ENCODE results near the gene FASN. TPM values are rescaled to one million over a fixed set of nuclear protein-coding genes. Genes with fewer than 3 reads are reported as not detected.
A peak's percentile ranks its signal among the peaks of the same experiment; 100 is the strongest.

FASN gene
- total RNA-seq, 8 experiments from 2014 or later, result 32.4 to 333 (median 89.0) TPM

DNA sequence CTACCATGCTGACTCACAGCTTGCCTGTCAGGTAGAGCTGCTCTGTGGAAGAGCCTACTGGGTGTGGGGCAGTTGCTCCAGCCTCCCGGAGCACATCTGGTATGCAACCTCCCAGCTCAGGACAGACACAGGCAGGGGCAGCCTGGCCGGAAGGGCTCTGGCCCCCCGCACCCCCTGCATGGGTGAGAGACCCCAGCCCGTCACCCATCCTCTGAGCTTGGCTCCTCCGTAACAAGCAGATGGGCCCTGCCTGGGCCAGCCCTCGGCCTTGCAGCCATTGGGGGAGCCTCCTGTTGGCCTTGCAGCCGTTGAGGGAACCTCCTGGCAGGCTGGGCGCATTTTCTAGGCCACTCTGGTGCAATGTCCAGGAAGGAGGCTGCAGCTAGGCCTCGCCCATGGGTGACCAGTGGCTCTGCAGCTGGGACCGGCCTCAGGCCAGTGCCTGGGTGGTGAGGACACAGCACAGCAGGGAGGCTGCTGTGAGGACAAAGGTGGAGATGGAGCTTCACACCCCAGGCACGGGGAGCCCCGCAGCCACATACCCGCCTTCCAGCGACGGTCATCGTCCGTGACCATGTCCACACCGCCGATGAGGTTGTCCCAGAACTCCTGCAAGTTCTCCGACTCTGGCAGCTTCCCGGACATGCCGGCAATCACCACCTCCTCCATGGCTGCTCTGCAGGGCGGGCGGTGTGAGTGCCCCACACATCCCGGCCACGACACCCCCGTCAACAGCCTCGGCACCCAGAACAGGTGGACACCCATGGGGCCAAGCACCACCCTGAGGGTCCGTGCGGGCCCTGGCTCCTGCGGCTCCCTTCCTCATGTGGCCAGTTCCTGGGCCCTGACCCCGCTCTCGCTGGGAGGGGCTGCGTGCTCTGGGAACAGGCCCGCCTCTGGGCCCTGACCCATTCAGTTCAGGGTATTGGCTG lies 2.0 kb downstream of the FASN start:
- ATAC-seq (replicated peaks in 6 of 8), result no peak
- Histone ChIP-seq H3K4me1 (replicated peaks in 1 of 2) (peaks cover 20 to 26% of the 10 kb centered on the region in 2 donors), H3K27ac (peak overlapping the region; percentile 95 to 97), H3K4me3 (peak overlapping the region; percentile 53 to 92 (median 75))
- in situ Hi-C loops (cut with MboI; ENCODE audit: low pct_unique_long_range_greater_than_20kb in 2 of 9, low sequenced_read_pairs in 9 of 9, unreplicated experiment in 9 of 9), result no loop called here
- 60 to 93% methylated on average over 1 to 3 of the region's 35 CpGs; no CpG with 5 or more reads in 8 of the 10 experiments for WGBS, 10 experiments

DNA sequence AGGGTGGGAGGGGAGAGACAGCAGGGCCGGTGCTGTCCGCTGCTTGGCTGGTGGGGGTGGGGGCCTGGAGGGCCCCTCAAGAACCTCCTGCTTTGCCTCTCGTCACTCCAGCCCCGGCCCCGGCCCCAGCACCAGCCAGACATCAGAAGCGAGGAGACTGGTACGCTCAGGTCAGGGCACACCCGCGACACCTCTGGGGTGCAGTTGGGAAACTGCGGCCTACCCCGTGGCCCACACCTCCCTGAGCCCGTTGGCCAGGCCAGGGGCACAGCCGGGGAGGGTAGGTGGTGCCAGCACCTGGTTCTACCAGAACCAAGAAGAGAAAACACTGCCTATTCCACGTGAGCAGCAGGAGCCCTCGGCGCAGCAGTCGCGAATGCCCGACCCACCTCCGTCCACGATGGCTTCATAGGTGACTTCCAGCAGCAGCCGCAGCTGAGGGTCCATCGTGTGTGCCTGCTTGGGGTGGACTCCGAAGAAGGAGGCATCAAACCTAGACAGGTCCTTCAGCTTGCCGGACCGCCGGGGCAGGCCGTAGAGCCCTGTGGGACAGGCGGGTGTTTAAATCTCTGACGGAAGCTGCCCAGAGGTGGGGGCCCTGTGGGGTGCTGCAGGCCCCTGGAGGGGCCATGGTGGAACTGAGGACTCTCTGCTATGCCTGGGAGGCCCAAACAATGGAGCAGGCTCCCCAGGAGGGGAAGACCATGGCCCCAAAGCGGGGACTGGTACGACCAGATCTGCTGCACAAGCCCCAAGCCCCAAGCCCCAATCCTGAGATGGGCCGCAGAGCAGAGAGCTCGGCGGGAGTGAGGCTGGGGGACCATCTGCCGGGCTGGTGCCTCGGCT lies 2.9 kb downstream of the FASN start:
- in situ Hi-C loops (cut with MboI; ENCODE audit: low pct_unique_long_range_greater_than_20kb in 2 of 9, low sequenced_read_pairs in 9 of 9, unreplicated experiment in 9 of 9), result no loop called here
- Histone ChIP-seq H3K4me1 (replicated peaks in 1 of 2) (peaks cover 20 to 25% of the 10 kb centered on the region in 2 donors), H3K27ac (no peak overlapping the region), H3K4me3 (no peak overlapping the region)
- ATAC-seq (replicated peaks in 6 of 8), result no peak
- 50 to 80% (median 65%) methylated on average over 1 to 5 of the region's 37 CpGs; no CpG with 5 or more reads in 6 of the 10 experiments for WGBS, 10 experiments

- no peak for ATAC-seq (replicated peaks in 6 of 8)
- Histone ChIP-seq H3K4me3 (no peak overlapping the region), H3K4me1 (replicated peaks in 1 of 2) (peaks cover 10 to 14% of the 10 kb centered on the region in 2 donors), H3K27ac (no peak overlapping the region)
- 80 to 100% (median 100%) methylated on average over 1 to 8 of the region's 40 CpGs; no CpG with 5 or more reads in 4 of the 10 experiments for WGBS, 10 experiments
- in situ Hi-C loops (cut with MboI; ENCODE audit: low pct_unique_long_range_greater_than_20kb in 2 of 9, low sequenced_read_pairs in 9 of 9, unreplicated experiment in 9 of 9), result no loop called here
Observed at GRCh38 chr17:82092995-82093751, 4.9 kb downstream of the FASN start.

DNA sequence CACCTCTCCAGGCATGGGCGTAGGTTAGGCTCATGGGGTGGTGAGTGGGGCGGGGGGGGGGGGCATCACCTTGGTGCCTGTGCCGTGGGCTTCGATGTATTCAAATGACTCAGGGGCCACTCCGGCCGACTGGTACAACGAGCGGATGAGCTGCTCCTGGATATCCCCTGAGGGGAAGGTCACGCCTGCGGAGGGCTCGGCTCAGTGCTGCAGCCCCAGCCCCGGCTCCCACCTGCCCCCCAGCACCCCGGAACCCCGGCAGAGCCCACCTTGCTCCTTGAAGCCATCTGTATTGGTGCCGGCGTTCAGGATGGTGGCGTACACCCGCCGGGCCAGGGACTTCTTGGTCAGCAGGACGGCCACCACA lies 5.4 kb downstream of the FASN start:
- in situ Hi-C loops (cut with MboI; ENCODE audit: low pct_unique_long_range_greater_than_20kb in 2 of 9, low sequenced_read_pairs in 9 of 9, unreplicated experiment in 9 of 9), result no loop called here
- WGBS, 10 experiments, result no CpG with 5 or more reads among the region's 20 CpGs
- Histone ChIP-seq H3K4me3 (no peak overlapping the region), H3K4me1 (replicated peaks in 1 of 2) (peaks cover 10 to 14% of the 10 kb centered on the region in 2 donors), H3K27ac (no peak overlapping the region)
- ATAC-seq (replicated peaks in 6 of 8), result no peak

- no peak overlapping the region for H3K27ac ChIP-seq
- H3K4me3 ChIP-seq, result no peak overlapping the region
- in situ Hi-C loops (cut with MboI; ENCODE audit: low pct_unique_long_range_greater_than_20kb in 2 of 9, low sequenced_read_pairs in 9 of 9, unreplicated experiment in 9 of 9), result no loop called here
- H3K4me1 ChIP-seq (replicated peaks in 1 of 2), result peaks cover 10 to 14% of the 10 kb centered on the region in 2 donors
- ATAC-seq (replicated peaks in 6 of 8), result no peak
- 90% methylated on average over 8 of the region's 23 CpGs; no CpG with 5 or more reads in 9 of the 10 experiments for WGBS, 10 experiments
Observed at GRCh38 chr17:82092094-82092586, 5.9 kb downstream of the FASN start.

DNA sequence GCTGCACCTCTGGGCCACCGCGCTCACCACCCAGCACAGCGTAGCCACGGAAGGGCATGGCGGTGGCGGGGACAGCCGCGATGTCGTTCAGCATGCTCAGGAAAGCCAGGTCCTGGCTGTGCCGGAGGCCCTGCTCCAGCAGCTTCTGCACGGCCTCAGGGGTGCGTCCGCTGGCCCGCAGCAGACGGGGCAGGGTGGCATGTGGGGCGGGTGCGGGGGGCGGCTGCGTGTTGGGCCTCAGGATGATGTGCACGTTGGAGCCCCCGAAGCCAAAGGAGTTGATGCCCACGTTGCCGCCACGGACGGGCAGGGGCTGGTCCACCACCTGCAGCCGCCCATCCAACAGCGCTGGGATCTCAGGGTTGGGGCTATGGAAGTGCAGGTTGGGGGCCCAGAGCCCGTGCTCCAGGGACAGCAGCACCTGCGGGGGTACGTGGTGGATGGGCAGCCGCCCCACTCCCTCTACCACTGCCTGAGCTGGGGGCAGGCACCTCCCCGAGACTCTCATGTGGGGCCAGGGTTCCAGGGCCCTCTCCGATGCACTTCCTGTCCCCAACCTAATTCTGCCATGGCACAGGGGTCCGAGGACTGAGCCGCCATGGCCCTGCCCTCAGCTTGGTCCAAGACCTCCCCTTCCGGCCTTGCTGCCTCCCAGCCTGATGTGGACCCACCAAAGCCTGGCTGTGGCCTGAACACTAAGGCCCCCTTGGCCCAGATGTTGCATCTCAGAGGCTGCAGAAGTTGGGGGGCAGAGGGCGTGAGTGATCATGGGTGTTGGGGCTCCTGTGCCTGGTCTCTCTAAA lies 6.6 kb downstream of the FASN start:
- Histone ChIP-seq H3K27ac (no peak overlapping the region), H3K4me1 (replicated peaks in 1 of 2) (peaks cover 8 to 11% of the 10 kb centered on the region in 2 donors), H3K4me3 (no peak overlapping the region)
- in situ Hi-C loops (cut with MboI; ENCODE audit: low pct_unique_long_range_greater_than_20kb in 2 of 9, low sequenced_read_pairs in 9 of 9, unreplicated experiment in 9 of 9), result no loop called here
- WGBS, 10 experiments, result 93 to 100% (median 100%) methylated on average over 1 to 8 of the region's 37 CpGs; no CpG with 5 or more reads in 7 of the 10 experiments
- ATAC-seq (replicated peaks in 6 of 8), result no peak

DNA sequence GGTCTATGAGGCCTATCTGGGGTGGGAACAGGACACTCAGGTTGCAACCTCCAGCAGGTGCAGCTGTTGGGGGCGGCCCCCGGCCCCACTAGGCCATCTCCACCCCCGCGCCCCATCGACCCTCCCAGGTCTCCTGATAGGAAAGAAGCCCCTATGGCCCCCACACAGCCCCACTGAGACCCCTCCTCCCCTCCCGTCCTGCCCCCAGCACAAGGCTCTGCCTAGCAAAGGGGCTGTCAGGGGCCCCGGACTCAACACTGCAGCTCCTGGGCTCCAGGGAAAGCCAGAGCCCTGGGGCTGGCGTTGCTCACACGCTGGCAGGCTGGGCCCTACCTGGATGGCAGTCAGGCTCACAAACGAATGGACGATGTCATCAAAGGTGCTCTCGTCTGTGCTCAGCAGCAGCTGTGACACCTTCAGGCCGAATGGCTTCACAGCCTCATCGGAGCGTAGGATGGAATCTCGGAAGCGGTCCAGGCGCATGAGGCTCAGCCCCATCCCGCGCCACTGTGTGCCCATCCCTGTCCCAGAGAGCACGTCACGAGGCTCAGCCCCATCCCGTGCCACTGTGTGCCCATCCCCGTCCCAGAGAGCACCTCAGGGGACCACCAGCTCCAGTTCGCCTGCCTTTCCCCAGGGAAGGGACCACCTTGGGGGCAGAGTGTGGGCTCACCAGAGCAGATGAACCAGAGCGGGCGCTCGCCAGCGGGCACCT lies 7.3 kb downstream of the FASN start:
- Histone ChIP-seq H3K4me3 (no peak overlapping the region), H3K27ac (no peak overlapping the region), H3K4me1 (replicated peaks in 1 of 2) (peaks cover under 1 to 3% of the 10 kb centered on the region in 2 donors)
- no peak for ATAC-seq (replicated peaks in 6 of 8)
- in situ Hi-C loops (cut with MboI; ENCODE audit: low pct_unique_long_range_greater_than_20kb in 2 of 9, low sequenced_read_pairs in 9 of 9, unreplicated experiment in 9 of 9), result no loop called here
- WGBS, 10 experiments, result 100% methylated on average over 2 of the region's 29 CpGs; no CpG with 5 or more reads in 9 of the 10 experiments

DNA sequence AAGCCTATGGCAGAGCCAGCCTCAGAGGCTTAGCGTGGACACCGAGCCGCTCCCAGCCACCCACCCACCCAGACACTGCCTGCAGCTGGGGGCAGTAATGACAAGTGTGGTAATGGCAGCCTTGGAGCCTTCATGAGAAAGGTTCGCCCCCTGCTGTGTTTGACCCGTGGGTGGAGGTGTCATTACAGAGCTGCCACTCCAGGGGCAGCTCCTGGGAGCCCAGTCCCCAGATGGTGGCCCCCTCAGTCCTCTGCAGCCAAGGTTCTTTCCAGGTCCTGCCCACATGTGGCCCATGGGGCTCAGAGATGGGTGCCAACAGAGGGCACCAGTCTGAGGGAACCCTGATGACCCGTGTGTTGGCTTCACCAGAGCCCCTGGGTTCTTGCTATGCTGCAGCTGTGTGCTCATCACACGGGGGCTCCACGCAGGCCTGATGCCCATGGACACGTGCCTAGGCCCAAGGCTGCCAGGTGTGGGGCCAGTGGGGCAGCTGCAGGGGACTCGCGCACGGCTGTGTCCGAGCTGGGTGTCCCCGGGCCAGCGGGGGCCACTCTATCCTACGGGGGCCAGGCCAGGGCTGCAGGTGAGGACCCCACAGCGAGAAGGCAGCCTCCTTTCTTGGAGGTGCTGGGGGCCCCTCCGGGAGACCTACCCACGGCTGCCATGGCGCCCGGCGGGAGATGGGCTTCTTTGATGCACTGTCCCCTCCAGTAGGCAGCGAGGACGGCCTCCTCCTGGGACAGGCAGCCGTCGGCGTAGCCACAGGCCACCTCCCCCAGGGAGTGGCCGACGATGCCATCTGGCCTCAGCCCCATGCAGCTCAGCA lies 8.1 kb downstream of the FASN start:
- Histone ChIP-seq H3K4me1 (replicated peaks in 1 of 2) (no peaks in the 10 kb centered on the region), H3K4me3 (no peak overlapping the region), H3K27ac (no peak overlapping the region)
- 20 to 100% (median 89%) methylated on average over 1 to 7 of the region's 29 CpGs; no CpG with 5 or more reads in 5 of the 10 experiments for WGBS, 10 experiments
- no peak for ATAC-seq (replicated peaks in 6 of 8)
- in situ Hi-C loops (cut with MboI; ENCODE audit: low pct_unique_long_range_greater_than_20kb in 2 of 9, low sequenced_read_pairs in 9 of 9, unreplicated experiment in 9 of 9), result no loop called here

DNA sequence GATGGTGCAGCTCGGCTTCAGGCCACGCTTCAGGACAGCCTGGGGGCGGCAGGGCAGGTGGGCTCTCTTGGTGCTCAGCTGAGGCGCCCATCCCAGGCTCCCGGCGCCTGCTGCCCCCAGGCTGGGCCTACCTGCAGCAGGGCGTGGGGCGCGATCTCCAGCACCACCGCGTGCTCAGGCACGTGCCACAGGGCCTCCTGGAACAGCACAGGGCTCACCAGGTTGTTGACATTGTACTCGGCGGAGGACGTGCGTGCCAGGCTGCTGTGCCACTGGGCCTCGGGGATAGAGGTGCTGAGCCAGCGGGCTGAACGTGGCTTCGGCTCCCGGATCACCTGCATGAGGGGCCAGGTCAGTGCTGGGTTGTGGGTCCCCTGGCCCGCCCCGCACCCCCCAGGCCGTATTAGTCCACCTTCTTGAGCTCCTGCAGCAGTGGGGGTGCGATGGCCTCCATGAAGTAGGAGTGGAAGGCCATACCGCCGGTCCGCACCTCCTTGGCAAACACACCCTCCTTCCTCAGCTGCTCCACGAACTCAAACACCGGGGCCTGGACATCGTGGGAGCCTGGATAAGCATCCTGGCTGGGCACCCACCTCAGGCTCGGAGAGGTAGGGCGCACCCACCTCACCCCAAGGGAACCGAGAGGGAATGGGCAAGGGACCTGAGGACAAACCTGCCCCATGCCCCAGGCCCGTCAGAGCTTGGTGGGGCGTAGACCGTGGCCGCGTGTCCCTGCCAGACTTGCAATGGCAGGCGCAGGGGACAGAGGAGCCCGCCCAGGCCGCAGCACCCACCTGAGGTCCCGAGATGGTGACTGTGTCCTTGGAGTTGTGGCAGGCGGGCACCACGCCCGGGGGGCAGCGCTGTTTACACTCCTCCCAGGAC lies 9.0 kb downstream of the FASN start:
- Histone ChIP-seq H3K4me3 (no peak overlapping the region), H3K4me1 (replicated peaks in 1 of 2) (no peaks in the 10 kb centered on the region), H3K27ac (no peak overlapping the region)
- in situ Hi-C loops (cut with MboI; ENCODE audit: low pct_unique_long_range_greater_than_20kb in 2 of 9, low sequenced_read_pairs in 9 of 9, unreplicated experiment in 9 of 9), result no loop called here
- ATAC-seq (replicated peaks in 6 of 8), result no peak
- 93 to 100% methylated on average over 2 to 8 of the region's 47 CpGs; no CpG with 5 or more reads in 8 of the 10 experiments for WGBS, 10 experiments
